HFF-Myc (cell line): Measurements from ENCODE around the gene MTX2.
"Not testable (repeated sequence)": the region's sequence is repeated elsewhere in the genome, so short reads cannot be mapped to it uniquely, and the experiment has no call there.

Experiments
- DNase-seq: peaks from one replicate; pipeline ENCODE4 v3.0.0-alpha.2; 2011; ENCODE audit warnings: low read depth; ENCODE audit errors: extremely low read depth
- H3K4me3 ChIP-seq: replicated peaks from 2 replicates; pipeline ENCODE4 v1.5.1; 2011; ENCODE audit warnings: low read depth, mild to moderate bottlenecking, control low read depth, low read length
- TF ChIP-seq, protein P1 (sequence below): IDR thresholded peaks from 2 replicates; pipeline ENCODE4 v1.5.1; 2012; ENCODE audit warnings: mild to moderate bottlenecking, low read depth, low read length, control low read depth; ENCODE audit errors: missing control alignments

The MTX2 gene

GRCh38 chr2:176297737-176298136, 28.5 kb downstream of the MTX2 start:
- no peak for DNase-seq
- TF ChIP-seq, protein P1, sequence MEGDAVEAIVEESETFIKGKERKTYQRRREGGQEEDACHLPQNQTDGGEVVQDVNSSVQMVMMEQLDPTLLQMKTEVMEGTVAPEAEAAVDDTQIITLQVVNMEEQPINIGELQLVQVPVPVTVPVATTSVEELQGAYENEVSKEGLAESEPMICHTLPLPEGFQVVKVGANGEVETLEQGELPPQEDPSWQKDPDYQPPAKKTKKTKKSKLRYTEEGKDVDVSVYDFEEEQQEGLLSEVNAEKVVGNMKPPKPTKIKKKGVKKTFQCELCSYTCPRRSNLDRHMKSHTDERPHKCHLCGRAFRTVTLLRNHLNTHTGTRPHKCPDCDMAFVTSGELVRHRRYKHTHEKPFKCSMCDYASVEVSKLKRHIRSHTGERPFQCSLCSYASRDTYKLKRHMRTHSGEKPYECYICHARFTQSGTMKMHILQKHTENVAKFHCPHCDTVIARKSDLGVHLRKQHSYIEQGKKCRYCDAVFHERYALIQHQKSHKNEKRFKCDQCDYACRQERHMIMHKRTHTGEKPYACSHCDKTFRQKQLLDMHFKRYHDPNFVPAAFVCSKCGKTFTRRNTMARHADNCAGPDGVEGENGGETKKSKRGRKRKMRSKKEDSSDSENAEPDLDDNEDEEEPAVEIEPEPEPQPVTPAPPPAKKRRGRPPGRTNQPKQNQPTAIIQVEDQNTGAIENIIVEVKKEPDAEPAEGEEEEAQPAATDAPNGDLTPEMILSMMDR = no peak
- no peak overlapping the region for H3K4me3 ChIP-seq

- H3K4me3 ChIP-seq, DNase-seq: not testable (repeated sequence)
These were observed 36.8 kb downstream of the MTX2 start for GRCh38 chr2:176306020-176306419.

DNA sequence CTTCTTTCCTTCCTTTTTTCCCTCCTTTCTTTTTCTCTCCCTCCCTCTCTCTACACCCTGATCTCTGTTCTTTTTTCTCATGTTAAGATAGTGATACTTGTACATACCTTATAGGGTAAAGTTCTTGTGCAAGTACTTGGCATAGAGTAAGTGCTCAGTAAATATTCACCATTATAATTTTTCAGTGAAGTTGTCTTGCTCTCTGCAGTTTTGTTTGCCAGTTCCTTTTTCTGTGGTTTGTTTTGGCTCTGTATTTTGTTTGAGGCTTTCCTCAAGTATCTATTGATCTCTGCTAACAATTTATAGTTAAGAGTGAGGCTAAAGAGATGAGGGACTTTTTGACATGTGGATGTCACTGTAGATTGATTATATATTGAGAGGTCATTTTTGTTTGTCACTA, 48.0 kb downstream of the MTX2 start:
- DNase-seq = no peak
- TF ChIP-seq, protein P1 = no peak
- H3K4me3 ChIP-seq = no peak overlapping the region

DNA sequence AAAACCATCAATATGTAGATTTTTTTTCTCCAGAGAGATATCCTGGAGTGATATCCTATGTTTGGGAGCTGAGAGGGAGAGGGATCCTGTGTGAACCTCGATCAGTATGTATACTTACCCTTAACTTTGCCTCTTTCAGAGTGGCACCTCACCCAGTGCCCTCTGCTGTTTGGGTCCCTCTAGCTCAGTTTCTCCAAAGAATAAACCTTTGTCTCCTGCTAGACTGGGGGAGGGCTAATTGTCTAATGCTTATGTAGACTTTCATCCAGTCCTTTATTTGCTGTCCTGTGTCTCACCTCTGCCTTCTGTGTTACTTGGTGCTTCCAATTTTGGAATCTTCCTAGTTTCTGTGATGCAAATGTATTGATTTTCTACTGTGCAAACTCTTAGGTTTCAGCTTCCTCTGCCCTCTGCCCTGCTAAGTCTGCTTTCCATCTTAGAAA, 48.4 kb downstream of the MTX2 start:
- TF ChIP-seq, protein P1 = no peak

GRCh38 chr2:176321916-176322315, 52.7 kb downstream of the MTX2 start:
- TF ChIP-seq, protein P1 = no peak
- no peak overlapping the region for H3K4me3 ChIP-seq
- DNase-seq = no peak

More for the DNA sequence above, 48.4 kb downstream of the MTX2 start:
- no peak for DNase-seq
- no peak overlapping the region for H3K4me3 ChIP-seq

GRCh38 chr2:176324862-176325261, 55.6 kb downstream of the MTX2 start:
- H3K4me3 ChIP-seq = no peak overlapping the region

DNA sequence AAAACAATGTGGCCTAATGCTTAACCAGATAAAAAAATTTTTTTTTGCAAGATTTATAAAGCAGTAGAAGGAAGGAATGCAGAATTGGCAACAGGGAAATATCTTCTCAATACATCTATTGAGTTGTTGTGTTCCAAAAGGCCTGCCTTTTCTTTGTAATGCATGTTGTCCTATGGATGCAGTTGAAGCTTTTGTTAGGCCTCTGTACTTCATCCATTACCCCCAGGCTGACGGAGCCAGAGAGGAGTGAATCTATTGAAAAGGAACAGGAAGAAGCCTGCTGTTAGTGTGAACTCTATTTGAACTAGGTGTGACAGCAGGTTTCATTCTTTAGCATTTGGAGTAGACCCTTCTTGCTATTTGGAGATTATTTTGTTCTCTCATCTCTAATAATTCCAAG, 56.5 kb downstream of the MTX2 start:
- DNase-seq = no peak

More at GRCh38 chr2:176324862-176325261, 55.6 kb downstream of the MTX2 start:
- DNase-seq = no peak
- TF ChIP-seq, protein P1 = no peak

More for the DNA sequence above, 56.5 kb downstream of the MTX2 start:
- no peak overlapping the region for H3K4me3 ChIP-seq
- TF ChIP-seq, protein P1 = no peak
